ENCODE data around the gene ZNF580.

DNA sequence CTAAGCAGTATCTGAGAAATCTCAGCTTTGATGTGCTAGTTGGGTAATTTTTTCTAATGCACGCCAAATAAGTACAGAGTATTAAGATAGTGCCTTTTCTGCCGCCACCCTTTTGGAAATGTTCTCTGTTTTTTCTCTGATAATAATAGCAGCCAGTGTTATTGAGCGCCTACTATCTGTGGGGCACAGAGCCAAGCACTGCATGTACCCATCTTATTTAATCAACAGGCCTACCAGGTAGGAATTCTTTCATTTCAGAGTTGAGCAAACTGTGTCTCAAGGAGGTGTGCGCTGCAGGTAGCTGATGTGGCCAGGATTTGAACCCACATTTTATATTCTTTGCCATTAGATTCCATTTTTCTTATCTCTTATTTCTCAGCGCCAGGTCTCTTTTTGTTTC is 35.6 kb downstream of the ZNF580 start:
- TF ChIP-seq CTCF (IDR thresholded peaks at IDR 0.05; ENCODE audit: control extremely low read depth in 1 of 3, insufficient read depth in 1 of 3, low read depth in 1 of 3, low read length in 3 of 3): no peak
- no peak for TF ChIP-seq POLR2AphosphoS5 (IDR thresholded peaks at IDR 0.05; ENCODE audit: low read depth, low read length)
- no peak for TF ChIP-seq CHD1 (IDR thresholded peaks at IDR 0.05; ENCODE audit: low read depth, low read length)
- TF ChIP-seq RAD21 (IDR thresholded peaks at IDR 0.05 in 1 of 2, conservative IDR thresholded peaks at IDR 0.05 in 1 of 2; ENCODE audit: low read depth in 2 of 2, low read length in 2 of 2): no peak
- no peak for TF ChIP-seq CTBP2 (IDR thresholded peaks at IDR 0.05; ENCODE audit: borderline replicate concordance, insufficient read depth, insufficient read length, low read length)
- TF ChIP-seq EGR1 (IDR thresholded peaks at IDR 0.05; ENCODE audit: borderline replicate concordance, low read depth, low read length): no peak
- no peak for TF ChIP-seq TCF12 (IDR thresholded peaks at IDR 0.05; ENCODE audit: low read depth, low read length)

Measured in H1 (cell line).